Cerebellar cortex (tissue), 1 donor: Measurements from ENCODE around the gene RPS15.

ENCODE experiments used
- DNase-seq: peaks from one replicate; pipeline ENCODE4 v3.0.0-alpha.2; 2015; ENCODE audit warnings: low spot score

Gene RPS15

DNA sequence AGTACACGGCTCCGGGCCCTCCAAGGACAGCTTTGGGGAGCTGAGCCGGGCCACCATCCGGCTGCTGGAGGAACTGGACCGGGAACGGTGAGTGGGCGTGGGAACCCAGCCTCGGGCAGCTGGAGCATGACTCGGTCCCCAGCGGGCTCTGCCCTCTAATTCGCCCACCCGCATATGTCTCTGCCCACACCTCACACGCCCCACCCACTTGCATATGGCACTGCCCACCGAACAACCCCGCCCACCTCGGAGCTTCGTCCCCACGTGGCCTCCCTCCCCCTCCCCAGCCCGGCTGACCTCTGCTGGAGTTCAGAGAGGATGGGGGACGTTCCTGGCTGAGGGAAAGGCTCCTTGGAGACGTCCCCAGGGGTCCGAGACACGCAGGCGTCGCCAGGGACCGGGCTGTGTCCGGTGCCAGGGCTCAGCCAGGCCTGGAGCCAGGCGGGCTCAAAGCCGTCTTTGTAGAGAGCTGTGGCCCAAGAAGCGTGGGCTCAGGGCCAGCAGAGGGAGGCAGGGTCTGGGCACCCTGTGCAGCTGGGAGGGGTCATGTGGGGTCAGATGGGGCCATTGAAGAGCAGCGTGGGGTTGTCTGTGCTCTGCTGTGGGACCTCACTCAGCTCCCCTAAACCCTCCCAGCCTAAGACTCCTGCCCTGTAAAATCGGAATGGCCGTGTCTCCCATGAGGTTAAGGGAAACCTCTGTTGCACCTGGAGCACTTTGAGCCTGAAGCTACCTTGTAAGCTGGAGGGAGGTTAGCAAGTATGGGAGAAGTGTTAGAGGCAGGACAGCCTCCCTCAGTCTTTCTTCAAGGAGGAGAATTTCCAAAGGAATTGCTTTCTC lies 15.5 kb downstream of the RPS15 start:
- peak; percentile 60 for DNase-seq

DNA sequence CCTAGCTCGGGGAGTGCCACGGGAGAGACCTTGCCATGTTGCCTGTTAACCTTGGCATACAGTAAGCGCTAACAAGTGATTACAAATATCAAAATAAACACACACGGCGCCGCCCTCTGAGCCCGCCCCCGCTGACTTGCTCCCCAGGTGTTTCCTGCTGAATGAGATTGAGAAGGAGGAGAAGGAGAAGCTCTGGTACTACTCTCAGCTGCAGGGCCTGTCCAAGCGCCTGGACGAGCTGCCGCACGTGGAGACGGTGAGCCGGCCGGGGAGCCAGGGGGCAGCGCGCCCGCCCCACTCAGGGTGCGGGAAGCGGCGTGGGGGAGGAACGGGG lies 16.8 kb downstream of the RPS15 start:
- no peak for DNase-seq

DNA sequence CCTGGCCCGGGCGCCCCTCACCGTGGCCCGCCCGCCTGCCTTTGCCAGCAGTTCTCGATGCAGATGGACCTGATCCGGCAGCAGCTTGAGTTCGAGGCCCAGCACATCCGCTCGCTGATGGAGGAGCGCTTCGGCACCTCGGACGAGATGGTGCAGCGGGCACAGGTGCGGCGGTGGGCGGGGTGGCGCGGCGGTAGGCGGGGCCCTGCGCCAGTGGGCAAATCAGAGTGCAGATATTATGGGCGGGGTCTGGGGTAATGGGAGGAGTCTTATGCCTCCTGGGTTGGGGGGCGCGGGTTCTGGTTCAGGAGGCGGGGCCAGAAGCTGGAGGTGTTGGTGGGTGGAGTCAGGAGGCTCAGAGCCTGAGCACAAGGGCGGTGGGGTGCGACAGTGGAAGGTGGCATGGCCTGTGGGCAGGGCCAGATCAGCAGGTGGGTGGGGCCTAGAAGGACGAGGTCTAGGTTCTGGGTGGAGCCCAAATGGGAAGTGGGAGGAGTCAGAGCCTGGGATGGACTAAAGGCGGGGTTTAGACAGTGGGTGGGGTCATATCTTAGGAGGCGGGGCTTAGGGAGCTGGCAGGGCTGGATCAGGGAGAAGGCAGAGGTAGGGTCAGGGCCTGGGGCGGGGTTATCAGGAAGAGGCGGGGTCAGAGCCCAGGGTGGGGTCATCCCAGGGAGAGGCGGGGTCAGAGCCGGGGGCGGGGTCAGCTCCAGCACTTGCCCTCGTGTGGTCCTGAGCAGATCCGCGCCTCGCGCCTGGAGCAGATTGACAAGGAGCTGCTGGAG lies 17.3 kb downstream of the RPS15 start:
- DNase-seq: peak; percentile 74

- no peak for DNase-seq
These were observed 18.1 kb downstream of the RPS15 start for GRCh38 chr19:1456121-1456900.

- no peak for DNase-seq
These were observed 19.0 kb downstream of the RPS15 start for GRCh38 chr19:1457031-1457739.

DNA sequence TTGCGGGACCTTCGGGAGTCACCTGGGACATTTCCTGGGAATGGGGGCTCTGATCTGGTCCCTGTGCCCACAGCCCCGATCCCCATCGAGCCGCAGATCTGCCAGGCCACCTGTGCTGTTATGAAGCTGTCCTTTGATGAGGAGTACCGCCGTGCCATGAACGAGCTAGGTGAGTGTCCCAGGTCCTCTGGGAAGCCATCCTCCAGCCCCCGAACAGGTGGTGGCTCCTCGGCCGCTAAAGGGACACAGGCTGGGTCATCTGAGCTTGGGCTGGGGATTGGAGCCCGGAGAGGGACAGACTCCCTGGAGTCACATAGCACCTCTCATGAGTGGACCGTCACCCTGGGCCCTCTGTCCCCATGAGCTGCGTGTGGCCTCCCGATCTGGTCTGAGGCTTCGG lies 19.7 kb downstream of the RPS15 start:
- no peak for DNase-seq

DNA sequence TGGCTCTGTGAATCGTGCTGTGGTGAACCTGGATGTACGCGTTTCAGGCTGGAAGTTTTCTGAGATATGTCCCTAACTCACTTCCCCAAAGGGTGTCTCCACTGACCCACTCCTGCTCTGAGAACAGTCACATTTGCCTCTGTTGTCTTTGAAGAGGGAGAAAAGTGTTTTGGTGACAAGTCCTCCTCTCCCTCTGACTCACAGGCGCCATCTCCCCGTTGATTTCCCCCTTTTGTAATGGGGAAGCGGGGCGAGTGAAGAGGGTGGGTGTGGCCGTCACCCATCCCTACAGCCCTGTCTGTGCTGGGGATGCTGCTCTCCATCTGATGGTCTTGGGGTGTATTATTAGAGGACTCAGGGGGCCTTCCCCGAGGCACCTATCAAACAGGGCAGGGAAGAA lies 21.3 kb downstream of the RPS15 start:
- no peak for DNase-seq

- no peak for DNase-seq
These were observed 22.1 kb downstream of the RPS15 start for GRCh38 chr19:1460033-1460995.

- DNase-seq: peak; percentile 65
These were observed 23.7 kb downstream of the RPS15 start for GRCh38 chr19:1461862-1462261.

DNA sequence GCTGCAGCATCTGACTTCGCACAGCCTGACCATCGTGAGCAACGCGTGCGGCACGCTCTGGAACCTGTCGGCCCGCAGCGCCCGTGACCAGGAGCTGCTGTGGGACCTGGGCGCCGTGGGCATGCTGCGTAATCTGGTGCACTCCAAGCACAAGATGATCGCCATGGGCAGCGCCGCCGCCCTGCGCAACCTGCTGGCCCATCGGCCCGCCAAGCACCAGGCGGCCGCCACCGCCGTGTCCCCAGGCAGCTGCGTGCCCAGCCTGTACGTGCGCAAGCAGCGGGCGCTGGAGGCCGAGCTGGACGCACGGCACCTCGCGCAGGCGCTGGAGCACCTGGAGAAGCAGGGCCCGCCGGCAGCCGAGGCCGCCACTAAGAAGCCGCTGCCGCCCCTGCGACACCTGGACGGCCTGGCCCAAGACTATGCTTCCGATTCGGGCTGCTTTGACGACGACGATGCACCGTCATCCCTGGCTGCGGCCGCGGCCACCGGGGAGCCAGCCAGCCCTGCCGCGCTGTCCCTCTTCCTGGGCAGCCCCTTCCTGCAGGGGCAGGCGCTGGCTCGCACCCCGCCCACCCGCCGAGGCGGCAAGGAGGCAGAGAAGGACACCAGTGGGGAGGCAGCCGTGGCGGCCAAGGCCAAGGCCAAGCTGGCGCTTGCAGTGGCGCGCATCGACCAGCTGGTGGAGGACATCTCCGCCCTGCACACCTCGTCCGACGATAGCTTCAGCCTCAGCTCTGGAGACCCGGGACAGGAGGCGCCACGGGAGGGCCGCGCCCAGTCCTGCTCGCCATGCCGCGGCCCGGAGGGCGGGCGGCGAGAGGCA lies 27.2 kb downstream of the RPS15 start:
- DNase-seq: peak; percentile 73

DNA sequence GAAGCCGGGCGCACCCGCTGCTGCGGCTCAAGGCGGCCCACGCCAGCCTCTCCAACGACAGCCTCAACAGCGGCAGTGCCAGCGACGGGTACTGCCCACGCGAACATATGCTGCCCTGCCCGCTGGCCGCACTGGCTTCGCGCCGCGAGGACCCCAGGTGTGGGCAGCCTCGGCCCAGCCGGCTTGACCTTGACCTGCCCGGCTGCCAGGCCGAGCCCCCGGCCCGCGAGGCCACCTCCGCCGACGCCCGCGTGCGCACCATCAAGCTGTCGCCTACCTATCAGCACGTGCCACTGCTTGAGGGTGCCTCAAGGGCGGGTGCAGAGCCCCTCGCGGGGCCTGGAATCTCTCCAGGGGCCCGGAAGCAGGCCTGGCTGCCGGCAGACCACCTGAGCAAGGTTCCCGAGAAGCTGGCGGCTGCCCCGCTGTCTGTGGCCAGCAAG lies 27.8 kb downstream of the RPS15 start:
- no peak for DNase-seq

DNA sequence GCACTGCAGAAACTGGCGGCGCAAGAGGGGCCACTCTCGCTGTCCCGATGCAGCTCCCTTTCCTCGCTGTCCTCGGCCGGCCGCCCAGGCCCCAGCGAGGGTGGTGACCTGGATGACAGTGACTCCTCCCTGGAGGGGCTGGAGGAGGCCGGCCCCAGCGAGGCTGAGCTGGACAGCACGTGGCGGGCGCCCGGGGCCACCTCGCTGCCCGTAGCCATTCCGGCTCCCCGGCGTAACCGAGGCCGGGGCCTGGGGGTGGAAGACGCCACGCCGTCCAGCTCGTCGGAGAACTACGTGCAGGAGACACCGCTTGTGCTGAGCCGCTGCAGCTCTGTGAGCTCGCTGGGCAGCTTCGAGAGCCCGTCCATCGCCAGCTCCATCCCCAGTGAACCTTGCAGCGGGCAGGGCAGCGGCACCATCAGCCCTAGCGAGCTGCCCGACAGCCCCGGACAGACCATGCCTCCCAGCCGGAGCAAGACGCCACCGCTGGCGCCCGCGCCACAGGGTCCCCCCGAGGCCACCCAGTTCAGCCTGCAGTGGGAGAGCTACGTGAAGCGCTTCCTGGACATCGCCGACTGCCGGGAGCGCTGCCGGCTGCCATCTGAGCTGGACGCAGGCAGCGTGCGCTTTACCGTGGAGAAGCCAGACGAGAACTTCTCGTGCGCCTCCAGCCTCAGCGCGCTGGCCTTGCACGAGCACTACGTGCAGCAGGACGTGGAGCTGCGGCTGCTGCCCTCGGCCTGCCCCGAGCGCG lies 28.4 kb downstream of the RPS15 start:
- no peak for DNase-seq

DNA sequence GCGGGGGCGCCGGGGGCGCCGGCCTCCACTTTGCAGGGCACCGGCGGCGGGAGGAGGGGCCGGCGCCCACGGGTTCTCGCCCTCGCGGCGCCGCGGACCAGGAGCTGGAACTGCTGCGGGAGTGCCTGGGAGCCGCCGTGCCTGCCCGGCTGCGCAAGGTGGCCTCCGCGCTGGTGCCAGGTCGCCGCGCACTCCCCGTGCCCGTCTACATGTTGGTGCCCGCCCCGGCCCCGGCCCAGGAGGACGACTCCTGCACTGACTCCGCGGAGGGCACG lies 29.0 kb downstream of the RPS15 start:
- no peak for DNase-seq

DNA sequence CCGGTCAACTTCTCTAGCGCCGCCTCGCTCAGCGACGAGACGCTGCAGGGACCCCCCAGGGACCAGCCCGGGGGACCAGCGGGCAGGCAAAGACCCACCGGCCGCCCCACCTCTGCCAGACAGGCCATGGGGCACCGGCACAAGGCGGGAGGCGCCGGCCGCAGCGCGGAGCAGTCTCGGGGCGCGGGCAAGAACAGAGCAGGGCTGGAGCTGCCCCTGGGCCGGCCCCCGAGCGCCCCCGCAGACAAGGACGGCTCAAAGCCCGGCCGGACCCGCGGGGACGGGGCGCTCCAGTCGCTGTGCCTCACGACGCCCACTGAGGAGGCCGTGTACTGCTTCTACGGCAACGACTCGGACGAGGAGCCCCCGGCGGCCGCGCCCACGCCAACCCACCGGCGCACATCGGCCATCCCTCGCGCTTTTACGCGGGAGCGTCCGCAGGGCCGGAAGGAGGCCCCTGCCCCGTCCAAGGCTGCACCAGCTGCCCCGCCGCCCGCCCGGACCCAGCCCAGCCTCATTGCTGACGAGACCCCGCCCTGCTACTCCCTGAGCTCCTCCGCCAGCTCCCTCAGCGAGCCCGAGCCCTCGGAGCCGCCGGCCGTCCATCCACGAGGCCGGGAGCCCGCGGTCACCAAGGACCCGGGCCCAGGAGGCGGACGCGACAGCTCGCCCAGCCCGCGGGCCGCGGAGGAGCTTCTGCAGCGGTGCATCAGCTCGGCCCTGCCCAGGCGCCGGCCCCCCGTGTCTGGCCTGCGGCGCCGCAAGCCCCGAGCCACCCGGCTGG lies 29.5 kb downstream of the RPS15 start:
- no peak for DNase-seq

DNA sequence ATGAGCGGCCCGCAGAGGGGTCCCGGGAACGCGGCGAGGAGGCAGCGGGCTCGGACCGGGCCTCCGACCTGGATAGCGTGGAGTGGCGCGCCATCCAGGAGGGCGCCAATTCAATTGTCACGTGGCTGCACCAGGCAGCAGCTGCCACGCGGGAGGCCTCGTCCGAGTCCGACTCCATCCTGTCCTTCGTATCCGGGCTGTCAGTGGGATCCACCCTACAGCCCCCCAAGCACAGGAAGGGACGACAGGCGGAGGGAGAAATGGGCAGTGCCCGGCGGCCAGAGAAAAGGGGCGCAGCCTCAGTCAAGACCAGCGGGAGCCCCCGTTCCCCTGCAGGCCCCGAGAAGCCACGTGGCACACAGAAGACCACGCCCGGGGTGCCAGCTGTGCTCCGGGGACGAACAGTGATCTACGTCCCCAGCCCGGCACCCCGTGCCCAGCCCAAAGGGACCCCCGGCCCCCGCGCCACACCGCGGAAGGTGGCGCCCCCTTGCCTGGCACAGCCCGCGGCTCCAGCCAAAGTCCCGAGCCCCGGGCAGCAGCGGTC lies 30.2 kb downstream of the RPS15 start:
- DNase-seq: no peak

DNA sequence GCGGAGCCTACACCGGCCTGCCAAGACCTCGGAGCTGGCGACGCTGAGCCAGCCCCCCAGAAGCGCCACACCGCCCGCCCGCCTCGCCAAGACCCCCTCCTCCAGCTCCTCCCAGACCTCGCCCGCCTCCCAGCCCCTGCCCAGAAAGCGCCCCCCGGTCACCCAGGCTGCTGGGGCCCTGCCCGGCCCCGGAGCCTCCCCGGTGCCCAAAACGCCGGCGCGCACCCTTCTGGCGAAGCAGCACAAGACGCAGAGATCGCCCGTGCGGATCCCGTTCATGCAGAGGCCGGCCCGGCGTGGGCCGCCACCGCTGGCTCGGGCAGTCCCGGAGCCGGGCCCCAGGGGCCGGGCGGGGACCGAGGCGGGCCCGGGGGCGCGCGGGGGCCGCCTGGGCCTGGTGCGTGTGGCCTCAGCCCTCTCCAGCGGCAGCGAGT lies 30.6 kb downstream of the RPS15 start:
- DNase-seq: no peak

GRCh38 chr19:1469255-1470054 lies 31.3 kb downstream of the RPS15 start:
- DNase-seq: no peak

- DNase-seq: no peak
These were observed 31.8 kb downstream of the RPS15 start for GRCh38 chr19:1470055-1470304.
